Muscle layer of colon (tissue), 2 donors: ENCODE data around the gene LMX1A.

ENCODE experiments used
- H3K27ac ChIP-seq: one replicate; pipeline ENCODE4 v1.7.0; 2013; ENCODE audit warnings: low read depth, mild to moderate bottlenecking, low read length, moderate library complexity
- H3K27me3 ChIP-seq, 2 donors: one replicate each; pipeline ENCODE4 v1.7.0; 2013; ENCODE audit warnings: low read length in 2 of 2, mild to moderate bottlenecking in 2 of 2; ENCODE audit not compliant: insufficient read depth in 2 of 2, control insufficient read depth in 1 of 2
- H3K36me3 ChIP-seq: one replicate; pipeline ENCODE4 v1.7.0; 2013; ENCODE audit warnings: mild to moderate bottlenecking, low read length; ENCODE audit not compliant: insufficient read depth
- H3K4me1 ChIP-seq: one replicate; pipeline ENCODE4 v1.7.0; 2013; ENCODE audit warnings: mild to moderate bottlenecking, low read length; ENCODE audit not compliant: insufficient read depth
- H3K4me3 ChIP-seq, 2 donors: one replicate each; pipeline ENCODE4 v1.7.0; 2013; ENCODE audit warnings: low read length in 2 of 2, low read depth in 1 of 2, mild to moderate bottlenecking in 1 of 2, moderate library complexity in 1 of 2
- H3K9ac ChIP-seq: one replicate; pipeline ENCODE4 v1.7.0; 2013; ENCODE audit warnings: low read length
- H3K9me3 ChIP-seq: one replicate; pipeline ENCODE4 v1.7.0; 2013; ENCODE audit warnings: mild to moderate bottlenecking, low read length
- donor health status: abdominal sarcoma.
- donor health status: Adenocarcinoma of cecum.

LMX1A gene

GRCh38 chr1:165205145-165205544 lies 151.4 kb downstream of the LMX1A start:
- H3K9me3 ChIP-seq: no peaks in the 10 kb centered on the region
- H3K27ac ChIP-seq: no peak overlapping the region
- H3K27me3 ChIP-seq: no peaks in the 10 kb centered on the region
- H3K36me3 ChIP-seq: no peaks in the 10 kb centered on the region
- no peaks in the 10 kb centered on the region for H3K4me1 ChIP-seq
- H3K4me3 ChIP-seq: no peak overlapping the region
- no peak overlapping the region for H3K9ac ChIP-seq

- H3K9me3 ChIP-seq: no peaks in the 10 kb centered on the region
- H3K9ac ChIP-seq: no peak overlapping the region
- no peak overlapping the region for H3K4me3 ChIP-seq
- no peak overlapping the region for H3K27ac ChIP-seq
- H3K27me3 ChIP-seq: no peaks in the 10 kb centered on the region
- H3K36me3 ChIP-seq: no peaks in the 10 kb centered on the region
- H3K4me1 ChIP-seq: no peaks in the 10 kb centered on the region
Measured at GRCh38 chr1:165204548-165204947, 152.0 kb downstream of the LMX1A start.

DNA sequence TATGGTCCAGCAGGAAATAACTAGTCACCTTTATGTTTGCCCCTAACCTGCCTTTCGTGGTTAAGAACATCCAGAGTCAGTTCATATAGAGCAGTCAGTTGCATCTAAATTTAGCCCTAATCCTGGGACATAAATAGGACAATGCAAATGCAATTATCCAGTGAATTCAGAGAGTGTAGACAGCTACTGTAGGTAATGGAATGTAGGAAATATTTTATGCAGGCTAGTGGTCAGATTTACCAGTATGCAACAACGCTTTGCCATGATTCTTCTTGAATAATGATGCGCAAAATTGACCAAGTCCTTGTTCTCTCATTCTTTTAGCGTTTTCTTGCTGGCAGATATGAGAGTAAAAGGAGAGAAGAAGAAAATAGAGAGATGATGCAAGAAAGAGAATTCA lies 165.4 kb downstream of the LMX1A start:
- no peaks in the 10 kb centered on the region for H3K36me3 ChIP-seq
- no peak overlapping the region for H3K27ac ChIP-seq
- H3K27me3 ChIP-seq: no peaks in the 10 kb centered on the region
- H3K9me3 ChIP-seq: no peaks in the 10 kb centered on the region
- no peaks in the 10 kb centered on the region for H3K4me1 ChIP-seq
- H3K4me3 ChIP-seq: no peak overlapping the region
- H3K9ac ChIP-seq: no peak overlapping the region

DNA sequence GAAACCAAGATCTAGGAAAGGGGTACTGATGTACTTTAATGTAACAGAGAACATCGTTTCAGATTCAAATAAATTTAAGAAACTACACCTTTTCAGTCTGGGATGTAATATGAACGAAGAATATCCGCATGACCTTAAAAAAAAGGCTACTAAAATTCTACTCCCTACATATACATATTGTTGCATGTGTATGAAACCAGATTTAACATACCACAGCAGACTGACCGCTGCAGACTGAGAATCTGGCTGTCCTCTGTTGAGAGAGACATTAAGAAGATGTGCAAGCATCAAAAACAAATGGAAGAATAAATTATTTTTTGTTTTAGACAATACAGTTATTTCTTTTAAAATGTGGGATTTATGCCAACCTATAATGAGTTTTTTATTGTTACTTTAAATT lies 166.6 kb downstream of the LMX1A start:
- no peaks in the 10 kb centered on the region for H3K9me3 ChIP-seq
- no peak overlapping the region for H3K9ac ChIP-seq
- H3K27me3 ChIP-seq: no peaks in the 10 kb centered on the region
- no peaks in the 10 kb centered on the region for H3K36me3 ChIP-seq
- no peak overlapping the region for H3K27ac ChIP-seq
- no peaks in the 10 kb centered on the region for H3K4me1 ChIP-seq
- no peak overlapping the region for H3K4me3 ChIP-seq

- H3K27ac ChIP-seq: no peak overlapping the region
- H3K4me1 ChIP-seq: no peaks in the 10 kb centered on the region
- H3K9me3 ChIP-seq: no peaks in the 10 kb centered on the region
- no peak overlapping the region for H3K9ac ChIP-seq
- H3K4me3 ChIP-seq: no peak overlapping the region
- H3K27me3 ChIP-seq: no peaks in the 10 kb centered on the region
- no peaks in the 10 kb centered on the region for H3K36me3 ChIP-seq
Measured at GRCh38 chr1:165189011-165189410, 167.5 kb downstream of the LMX1A start.

DNA sequence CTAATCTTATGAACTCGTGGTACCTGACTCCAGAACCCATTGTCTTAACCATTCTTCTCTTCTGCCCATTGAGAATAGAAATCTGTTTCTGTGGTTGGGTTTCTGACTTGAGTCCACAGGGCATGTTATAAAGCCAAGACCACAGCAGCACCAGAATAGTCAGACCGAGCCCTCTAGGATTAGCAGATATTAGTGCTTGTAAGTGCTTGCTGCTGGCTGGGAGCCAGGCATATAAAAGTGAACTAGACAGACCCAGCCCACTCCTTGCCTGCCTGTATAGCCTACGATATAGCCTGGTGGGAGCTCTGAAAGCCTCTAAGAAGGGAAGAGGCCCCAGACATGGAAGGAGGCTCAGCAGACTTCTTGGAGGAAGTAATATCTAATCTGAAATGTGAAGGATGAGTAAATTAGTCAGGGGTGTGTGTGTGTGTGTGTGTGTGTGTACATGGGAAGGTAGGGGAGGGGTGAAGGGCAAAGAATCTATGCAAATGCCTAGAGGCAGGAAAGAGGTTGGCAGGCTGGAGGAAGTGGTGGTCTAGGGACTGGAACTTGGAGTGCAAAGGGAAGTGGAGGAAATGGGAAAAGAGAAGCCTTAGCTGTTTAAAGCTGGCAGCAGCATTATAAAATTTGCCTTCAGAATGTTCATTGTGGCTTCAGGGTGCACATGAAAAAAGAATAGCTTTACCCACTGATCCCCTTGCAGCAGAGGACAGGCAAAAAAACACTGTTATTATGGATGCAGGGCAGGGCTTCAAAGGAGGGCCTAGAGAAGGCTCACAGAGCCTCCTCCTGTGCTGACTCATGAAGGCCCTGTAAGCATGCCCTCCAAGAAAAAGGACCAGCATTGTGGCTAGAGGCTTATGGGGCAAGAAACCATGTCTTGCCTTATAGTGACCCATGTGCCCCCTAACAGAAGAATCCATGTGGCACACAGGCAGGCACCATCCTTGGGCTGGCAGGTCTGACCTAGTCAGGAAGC lies 169.2 kb downstream of the LMX1A start:
- no peaks in the 10 kb centered on the region for H3K4me1 ChIP-seq
- no peaks in the 10 kb centered on the region for H3K36me3 ChIP-seq
- H3K9ac ChIP-seq: no peak overlapping the region
- no peaks in the 10 kb centered on the region for H3K9me3 ChIP-seq
- H3K4me3 ChIP-seq: no peak overlapping the region
- no peak overlapping the region for H3K27ac ChIP-seq
- no peaks in the 10 kb centered on the region for H3K27me3 ChIP-seq

- Histone ChIP-seq H3K27me3 (no peaks in the 10 kb centered on the region), H3K4me1 (no peaks in the 10 kb centered on the region), H3K36me3 (no peaks in the 10 kb centered on the region), H3K9ac (no peak overlapping the region), H3K27ac (no peak overlapping the region), H3K9me3 (no peaks in the 10 kb centered on the region), H3K4me3 (no peak overlapping the region)
Measured at GRCh38 chr1:165185161-165185889, 171.2 kb downstream of the LMX1A start.

DNA sequence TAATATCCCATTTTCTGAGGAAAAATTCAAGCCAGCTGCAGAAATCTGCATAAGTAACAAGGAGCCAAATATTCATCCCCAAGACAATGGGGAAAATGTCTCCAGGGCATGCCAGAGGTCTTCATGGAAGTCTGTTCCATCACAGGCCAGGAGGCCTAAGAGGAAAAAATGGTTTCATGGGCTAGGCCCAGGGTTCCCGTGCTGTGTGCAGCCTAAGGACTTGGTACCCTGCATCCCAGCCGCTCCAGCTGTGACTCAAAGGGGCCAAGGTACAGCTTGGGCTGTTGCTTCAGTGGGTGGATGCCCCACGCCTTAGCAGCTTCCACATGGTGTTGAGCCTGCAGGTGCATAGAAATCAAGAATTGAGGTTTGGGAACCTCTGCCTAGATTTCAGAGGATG lies 173.5 kb downstream of the LMX1A start:
- H3K36me3 ChIP-seq: no peaks in the 10 kb centered on the region
- H3K9me3 ChIP-seq: no peaks in the 10 kb centered on the region
- H3K27me3 ChIP-seq: no peaks in the 10 kb centered on the region
- no peak overlapping the region for H3K9ac ChIP-seq
- no peaks in the 10 kb centered on the region for H3K4me1 ChIP-seq
- H3K4me3 ChIP-seq: no peak overlapping the region
- H3K27ac ChIP-seq: no peak overlapping the region

DNA sequence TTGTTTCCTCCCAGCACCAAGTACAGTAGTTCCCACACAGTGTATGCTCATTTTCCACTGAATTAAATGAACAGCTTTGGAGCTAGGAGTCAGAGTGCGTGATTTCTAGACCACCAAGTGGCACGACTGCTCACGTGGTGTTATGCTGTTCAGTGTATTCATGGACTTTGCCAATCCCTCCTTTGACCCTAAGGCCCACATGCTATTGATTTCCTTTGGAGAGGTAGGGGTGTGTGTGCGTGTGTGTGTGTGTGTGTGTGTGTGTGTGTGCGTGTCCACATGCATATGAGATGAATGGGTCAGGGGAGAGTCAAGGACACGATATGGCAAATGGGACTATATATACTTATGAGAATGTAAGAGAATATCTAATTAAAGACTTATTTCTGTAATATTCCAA lies 177.2 kb downstream of the LMX1A start:
- Histone ChIP-seq H3K27me3 (no peaks in the 10 kb centered on the region), H3K9me3 (no peaks in the 10 kb centered on the region), H3K4me3 (no peak overlapping the region), H3K27ac (no peak overlapping the region), H3K9ac (no peak overlapping the region), H3K4me1 (no peaks in the 10 kb centered on the region), H3K36me3 (no peaks in the 10 kb centered on the region)

DNA sequence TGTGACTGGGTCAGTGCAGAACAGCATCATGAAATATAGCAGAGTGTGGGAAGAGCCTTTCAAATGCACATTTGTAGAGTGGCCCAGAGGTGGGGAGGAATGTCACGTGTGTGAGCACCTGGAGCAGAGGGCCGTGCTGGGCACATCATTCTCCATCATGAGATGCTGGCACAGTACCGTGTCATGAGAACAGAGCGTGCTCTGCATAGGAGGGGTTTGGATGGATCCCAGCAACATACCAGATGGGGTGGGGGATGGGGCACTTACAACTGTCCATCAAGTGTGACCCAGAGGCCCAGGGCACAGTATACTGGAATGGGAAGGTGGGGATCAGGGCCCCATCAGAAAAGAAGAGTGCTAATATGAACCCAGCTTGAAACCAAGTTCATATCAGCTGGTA lies 182.0 kb downstream of the LMX1A start:
- Histone ChIP-seq H3K9me3 (no peaks in the 10 kb centered on the region), H3K36me3 (no peaks in the 10 kb centered on the region), H3K9ac (no peak overlapping the region), H3K27ac (no peak overlapping the region), H3K27me3 (no peaks in the 10 kb centered on the region), H3K4me1 (no peaks in the 10 kb centered on the region), H3K4me3 (no peak overlapping the region)

- Histone ChIP-seq H3K9me3 (no peaks in the 10 kb centered on the region), H3K4me3 (no peak overlapping the region), H3K9ac (no peak overlapping the region), H3K27me3 (no peaks in the 10 kb centered on the region), H3K27ac (no peak overlapping the region), H3K4me1 (no peaks in the 10 kb centered on the region), H3K36me3 (no peaks in the 10 kb centered on the region)
Measured at GRCh38 chr1:165173818-165174217, 182.7 kb downstream of the LMX1A start.
